Tibial nerve (tissue), 4 donors: Measurements from ENCODE around the gene IMPDH1. TPM values are rescaled to one million over a fixed set of nuclear protein-coding genes. Genes with fewer than 3 reads are reported as not detected.

ENCODE experiments used
- DNase-seq, 2 donors: peaks; one replicate each; pipeline ENCODE4 v3.0.0-alpha.2; 2019; ENCODE audit warnings: low spot score in 2 of 2
- H3K27ac ChIP-seq, 4 donors: fragments of 200-600 bp; sonication (generic) in 3 of 4; one replicate each; pipeline ENCODE4 v1.5.1; 2017 to 2019; ENCODE audit warnings: mild to moderate bottlenecking in 1 of 4
- H3K27me3 ChIP-seq, 2 donors: fragments of 200-600 bp; sonication (generic) in 1 of 2; one replicate each; pipeline versions ENCODE4 v1.5.1 to v1.6.0; 2017 to 2019
- H3K36me3 ChIP-seq, 3 donors: fragments of 200-600 bp; sonication (generic); one replicate each; pipeline ENCODE4 v1.5.1; 2018 to 2019
- H3K4me1 ChIP-seq, 4 donors: fragments of 200-600 bp; sonication (generic) in 3 of 4; one replicate each; pipeline ENCODE4 v1.5.1; 2017 to 2019
- H3K4me3 ChIP-seq, 4 donors: fragments of 200-600 bp; sonication (generic) in 3 of 4; one replicate each; pipeline ENCODE4 v1.5.1; 2017 to 2019; ENCODE audit warnings: mild to moderate bottlenecking in 1 of 4, moderate library complexity in 1 of 4
- H3K9me3 ChIP-seq, 4 donors: fragments of 200-600 bp; sonication (generic) in 3 of 4; one replicate each; pipeline ENCODE4 v1.5.1; 2017 to 2019
- EP300 ChIP-seq, 2 donors: sonication (generic); formaldehyde crosslinking; IDR thresholded peaks; one replicate each; pipeline ENCODE4 v1.6.1; 2017; ENCODE audit warnings: antibody characterized with exemption in 2 of 2, mild to moderate bottlenecking in 1 of 2
- POLR2A ChIP-seq, 2 donors: fragments of 450-650 bp; IDR thresholded peaks; one replicate each; pipeline ENCODE4 v1.6.1; 2017; ENCODE audit warnings: antibody characterized with exemption in 2 of 2, mild to moderate bottlenecking in 2 of 2, moderate library complexity in 2 of 2
- WGBS, 2 donors: methylation state at CpG; one replicate each; pipeline ENCODE4 v1.1.5; 2018; 5-methylcytosine and 5-hydroxymethylcytosine counted together
- total RNA-seq, 4 donors: library from RNA; depleted of rRNA; stranded (reverse); fragments of >200 nt; gene quantifications; one replicate each; pipeline ENCODE4 v1.1.0, GENCODE V29; 2016
- TF ChIP-seq, protein P1 (sequence below), 5 experiments: fragments of 200-600 bp in 3 of 5; fragments of 450-650 bp in 2 of 5; sonication (generic) in 3 of 5; IDR thresholded peaks; one replicate each; pipeline ENCODE4 v1.5.1; 2016 to 2019; ENCODE audit warnings: antibody characterized with exemption in 5 of 5, mild to moderate bottlenecking in 3 of 5, moderate library complexity in 2 of 5

Gene IMPDH1
- total RNA-seq, 4 donors from 2014 or later = 50.2 to 102 (median 74.0) TPM

DNA sequence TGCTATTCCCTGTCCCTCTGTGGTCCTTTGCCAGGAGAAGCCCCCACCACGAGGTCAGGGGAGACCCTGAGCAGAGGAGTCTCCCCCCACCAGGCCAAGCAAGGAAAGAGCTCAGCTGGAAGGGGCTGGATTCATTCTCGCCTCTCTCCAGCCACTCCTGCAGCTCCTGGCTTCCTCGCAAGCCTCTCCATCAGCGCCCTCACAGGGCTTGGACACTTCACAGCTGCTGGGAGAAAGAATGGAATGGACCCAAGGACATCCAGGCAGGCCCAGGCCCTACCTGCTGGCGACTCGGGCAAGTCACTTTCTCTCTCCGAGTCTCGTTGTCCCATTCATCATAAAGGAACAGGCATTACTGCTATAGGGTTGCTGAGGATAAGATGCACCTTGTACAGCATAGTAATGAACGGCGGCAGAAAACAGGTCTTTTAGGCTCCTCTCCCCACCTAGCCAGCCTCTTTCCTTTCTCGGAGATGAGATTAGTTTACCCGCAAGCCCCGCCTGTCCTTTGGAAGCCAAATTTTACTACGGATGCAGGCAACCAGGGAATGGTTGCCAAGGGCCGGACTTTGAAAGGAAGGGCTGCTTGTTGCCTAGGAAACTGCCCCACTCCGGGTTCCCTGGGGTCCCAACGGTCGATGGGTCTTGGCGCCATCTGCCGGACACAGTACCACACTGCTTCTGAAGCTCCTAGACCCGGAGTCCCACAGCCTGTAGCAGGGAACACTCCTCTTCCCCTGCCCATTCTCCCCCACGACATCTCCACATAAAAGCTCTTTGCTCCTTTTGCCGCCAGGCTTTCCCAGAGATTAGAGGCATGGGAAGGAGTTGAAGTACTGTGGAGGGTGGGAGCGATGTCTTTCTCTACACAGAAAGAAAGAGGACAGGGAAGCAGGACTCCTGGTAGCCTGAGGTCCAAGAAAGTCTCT is 22.3 kb downstream of the IMPDH1 start:
- H3K4me3 ChIP-seq = no peak overlapping the region
- WGBS, 2 donors = 20 to 24% methylated on average over 24 of the region's 24 CpGs

DNA sequence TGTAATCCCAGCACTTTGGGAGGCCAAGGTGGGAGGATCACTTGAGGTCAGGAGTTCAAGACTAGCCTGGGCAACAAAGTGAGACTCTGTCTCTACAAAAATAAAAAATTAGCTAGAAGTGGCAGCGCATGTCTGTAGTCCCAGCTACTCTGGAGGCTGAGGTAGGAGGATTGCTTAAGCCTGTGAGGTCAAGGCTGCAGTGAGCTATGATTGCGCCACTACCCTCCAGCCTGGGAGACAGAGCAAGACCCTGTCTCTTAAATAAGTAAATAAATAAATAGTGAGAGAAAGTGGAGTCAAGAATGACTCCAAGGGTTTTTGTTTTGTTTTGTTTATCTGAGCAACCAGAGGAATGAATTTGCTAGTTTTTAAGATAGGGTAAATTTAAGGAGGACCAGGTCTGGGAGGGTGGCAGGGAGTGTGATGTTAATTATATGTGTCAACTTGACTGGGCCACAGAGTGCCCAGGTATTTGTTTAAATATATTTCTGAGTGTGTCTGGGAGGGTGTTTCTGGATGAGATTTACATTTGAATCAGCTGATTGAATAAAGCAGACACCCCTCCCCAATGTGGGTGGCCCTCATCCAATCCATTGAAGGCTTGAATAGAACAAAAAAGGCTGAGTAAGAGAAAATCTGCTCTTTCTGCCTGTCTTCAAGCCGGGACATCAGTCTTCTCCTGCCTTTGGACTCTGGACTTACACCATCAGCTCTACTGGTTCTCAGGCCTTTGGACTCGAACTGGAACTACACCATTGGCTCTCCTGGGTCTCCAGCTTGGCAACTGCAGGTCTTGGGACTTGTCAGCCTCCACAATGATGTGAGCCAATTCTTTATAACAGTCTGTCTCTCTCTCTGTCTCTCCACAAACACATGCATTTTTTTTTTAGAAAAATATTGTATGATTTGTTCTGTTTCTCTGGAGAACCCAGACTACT is 23.5 kb downstream of the IMPDH1 start:
- H3K27me3 ChIP-seq = no peaks in the 10 kb centered on the region
- no peak overlapping the region for H3K27ac ChIP-seq
- WGBS, 2 donors = 84 to 85% methylated on average over 4 of the region's 4 CpGs
- no peak overlapping the region for H3K4me3 ChIP-seq
- peaks cover 0 to 10% (median 0%) of the 10 kb centered on the region in 4 donors for H3K4me1 ChIP-seq
- no peak for DNase-seq
- TF ChIP-seq, protein P1, sequence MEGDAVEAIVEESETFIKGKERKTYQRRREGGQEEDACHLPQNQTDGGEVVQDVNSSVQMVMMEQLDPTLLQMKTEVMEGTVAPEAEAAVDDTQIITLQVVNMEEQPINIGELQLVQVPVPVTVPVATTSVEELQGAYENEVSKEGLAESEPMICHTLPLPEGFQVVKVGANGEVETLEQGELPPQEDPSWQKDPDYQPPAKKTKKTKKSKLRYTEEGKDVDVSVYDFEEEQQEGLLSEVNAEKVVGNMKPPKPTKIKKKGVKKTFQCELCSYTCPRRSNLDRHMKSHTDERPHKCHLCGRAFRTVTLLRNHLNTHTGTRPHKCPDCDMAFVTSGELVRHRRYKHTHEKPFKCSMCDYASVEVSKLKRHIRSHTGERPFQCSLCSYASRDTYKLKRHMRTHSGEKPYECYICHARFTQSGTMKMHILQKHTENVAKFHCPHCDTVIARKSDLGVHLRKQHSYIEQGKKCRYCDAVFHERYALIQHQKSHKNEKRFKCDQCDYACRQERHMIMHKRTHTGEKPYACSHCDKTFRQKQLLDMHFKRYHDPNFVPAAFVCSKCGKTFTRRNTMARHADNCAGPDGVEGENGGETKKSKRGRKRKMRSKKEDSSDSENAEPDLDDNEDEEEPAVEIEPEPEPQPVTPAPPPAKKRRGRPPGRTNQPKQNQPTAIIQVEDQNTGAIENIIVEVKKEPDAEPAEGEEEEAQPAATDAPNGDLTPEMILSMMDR (IDR thresholded peaks at IDR 0.05) = no peak
- no peak for TF ChIP-seq EP300 (IDR thresholded peaks at IDR 0.05)
- no peak for TF ChIP-seq POLR2A (IDR thresholded peaks at IDR 0.05)
- H3K9me3 ChIP-seq = no peaks in the 10 kb centered on the region
- peaks cover 0 to 2% (median 0%) of the 10 kb centered on the region in 3 donors for H3K36me3 ChIP-seq

More for the DNA sequence above, 22.3 kb downstream of the IMPDH1 start:
- no peak for TF ChIP-seq POLR2A (IDR thresholded peaks at IDR 0.05)
- TF ChIP-seq, protein P1 (IDR thresholded peaks at IDR 0.05) = peak; percentile 81 to 90 (median 84)
- peaks cover 0 to 10% (median 0%) of the 10 kb centered on the region in 4 donors for H3K4me1 ChIP-seq
- no peaks in the 10 kb centered on the region for H3K9me3 ChIP-seq
- peaks cover 0 to 14% (median 0%) of the 10 kb centered on the region in 3 donors for H3K36me3 ChIP-seq
- H3K27me3 ChIP-seq = no peaks in the 10 kb centered on the region
- DNase-seq = peak; percentile 61 to 71
- H3K27ac ChIP-seq = no peak overlapping the region

DNA sequence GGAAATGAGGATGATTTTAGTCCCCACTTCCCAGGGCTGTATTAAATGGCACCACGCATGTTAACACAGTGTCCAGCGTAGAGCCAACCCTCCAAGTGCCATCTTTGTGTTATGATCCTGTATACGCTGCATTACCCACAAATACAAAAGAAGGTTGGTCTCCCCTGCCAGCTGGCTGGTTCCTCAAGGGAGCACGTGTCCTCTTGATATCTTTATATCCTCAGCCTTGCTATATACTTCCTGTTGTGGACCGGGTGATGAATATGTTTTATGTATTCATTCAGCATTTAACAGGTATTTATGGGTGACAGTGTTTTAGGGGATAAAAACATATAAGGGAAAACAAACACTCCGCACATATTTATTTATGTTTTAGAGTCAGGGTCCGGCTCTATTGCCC is 25.1 kb downstream of the IMPDH1 start:
- H3K4me1 ChIP-seq = peaks cover 0 to 10% (median 0%) of the 10 kb centered on the region in 4 donors
- no peaks in the 10 kb centered on the region for H3K27me3 ChIP-seq
- no peak overlapping the region for H3K4me3 ChIP-seq
- no peak overlapping the region for H3K27ac ChIP-seq
- no peak for DNase-seq
- TF ChIP-seq EP300 (IDR thresholded peaks at IDR 0.05) = no peak
- TF ChIP-seq, protein P1 (IDR thresholded peaks at IDR 0.05) = no peak
- no peak for TF ChIP-seq POLR2A (IDR thresholded peaks at IDR 0.05)
- H3K9me3 ChIP-seq = no peaks in the 10 kb centered on the region
- no peaks in the 10 kb centered on the region for H3K36me3 ChIP-seq
- 71 to 80% methylated on average over 7 of the region's 7 CpGs for WGBS, 2 donors

DNA sequence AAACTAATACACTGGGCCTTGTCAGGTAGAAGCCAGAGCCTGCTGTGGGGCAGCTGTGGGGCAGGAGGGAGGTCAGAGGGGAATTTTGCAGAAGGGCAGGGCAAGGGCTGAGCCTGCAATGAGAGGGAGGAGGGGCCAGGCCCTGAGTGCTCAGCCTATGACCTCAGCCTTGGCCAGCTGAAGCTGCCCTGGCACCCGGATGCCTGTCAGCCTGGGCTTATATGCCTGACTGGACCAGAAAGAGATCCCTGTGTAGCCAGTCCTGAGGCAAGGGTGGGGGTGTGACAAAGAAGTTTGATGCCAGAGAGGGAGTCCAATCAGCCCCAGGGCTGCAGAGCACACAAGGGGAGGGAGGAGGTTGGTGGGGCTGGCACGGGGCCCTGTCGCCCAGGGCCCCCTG is 26.0 kb downstream of the IMPDH1 start:
- WGBS, 2 donors = 54 to 79% methylated on average over 3 of the region's 3 CpGs
- H3K27ac ChIP-seq = no peak overlapping the region
- no peak for DNase-seq
- TF ChIP-seq, protein P1 (IDR thresholded peaks at IDR 0.05) = no peak
- TF ChIP-seq EP300 (IDR thresholded peaks at IDR 0.05) = no peak
- no peak for TF ChIP-seq POLR2A (IDR thresholded peaks at IDR 0.05)
- H3K9me3 ChIP-seq = no peaks in the 10 kb centered on the region
- no peaks in the 10 kb centered on the region for H3K27me3 ChIP-seq
- H3K4me1 ChIP-seq = peaks cover 0 to 10% (median 0%) of the 10 kb centered on the region in 4 donors
- H3K4me3 ChIP-seq = no peak overlapping the region
- no peaks in the 10 kb centered on the region for H3K36me3 ChIP-seq
